Skeletal muscle satellite cell (primary cell): ENCODE results near the gene NCK1.
"Not testable (repeated sequence)": the region's sequence is repeated elsewhere in the genome, so short reads cannot be mapped to it uniquely, and the experiment has no call there.

Experiments used
- H3K27me3 ChIP-seq: 2 replicates; pipeline ENCODE4 v1.7.0; 2013; ENCODE audit warnings: low read length; ENCODE audit not compliant: control insufficient read depth, insufficient read depth
- H3K36me3 ChIP-seq: 2 replicates; pipeline ENCODE4 v1.7.0; 2013; ENCODE audit warnings: mild to moderate bottlenecking, control low read depth, low read length; ENCODE audit not compliant: insufficient read depth
- H3K4me1 ChIP-seq: 2 replicates; pipeline ENCODE4 v1.7.0; 2013; ENCODE audit warnings: low read length; ENCODE audit not compliant: control insufficient read depth, insufficient read depth
- H3K4me2 ChIP-seq: 2 replicates; pipeline ENCODE4 v1.7.0; 2013; ENCODE audit warnings: mild to moderate bottlenecking, low read length
- H3K4me3 ChIP-seq: 2 replicates; pipeline ENCODE4 v1.7.0; 2013; ENCODE audit warnings: low read length
- H3K9ac ChIP-seq: 2 replicates; pipeline ENCODE4 v1.7.0; 2013; ENCODE audit warnings: mild to moderate bottlenecking, low read depth, low read length, moderate library complexity
- H3K9me3 ChIP-seq: replicated peaks from 2 replicates; pipeline ENCODE4 v1.7.0; 2013; ENCODE audit warnings: mild to moderate bottlenecking, control low read depth, low read length

NCK1 gene

GRCh38 chr3:136899622-136900158 is 37.7 kb downstream of the NCK1 start:
- Histone ChIP-seq H3K27me3 (no peaks in the 10 kb centered on the region), H3K9me3 (peaks cover 9% of the 10 kb centered on the region), H3K9ac (no peak overlapping the region), H3K4me1 (no peaks in the 10 kb centered on the region), H3K36me3 (peaks cover 5% of the 10 kb centered on the region), H3K4me2 (no peak overlapping the region), H3K4me3 (no peak overlapping the region)

- not testable (repeated sequence) for H3K9ac ChIP-seq, H3K36me3 ChIP-seq, H3K4me3 ChIP-seq, H3K4me2 ChIP-seq, H3K9me3 ChIP-seq, H3K27me3 ChIP-seq, H3K4me1 ChIP-seq
These were observed 38.7 kb downstream of the NCK1 start for GRCh38 chr3:136900694-136901093.

- H3K36me3 ChIP-seq = peaks cover 5% of the 10 kb centered on the region
- no peaks in the 10 kb centered on the region for H3K27me3 ChIP-seq
- H3K4me2 ChIP-seq = no peak overlapping the region
- no peak overlapping the region for H3K4me3 ChIP-seq
- no peak overlapping the region for H3K9ac ChIP-seq
- peaks cover 9% of the 10 kb centered on the region for H3K9me3 ChIP-seq
- no peaks in the 10 kb centered on the region for H3K4me1 ChIP-seq
These were observed 39.4 kb downstream of the NCK1 start for GRCh38 chr3:136901391-136901790.

DNA sequence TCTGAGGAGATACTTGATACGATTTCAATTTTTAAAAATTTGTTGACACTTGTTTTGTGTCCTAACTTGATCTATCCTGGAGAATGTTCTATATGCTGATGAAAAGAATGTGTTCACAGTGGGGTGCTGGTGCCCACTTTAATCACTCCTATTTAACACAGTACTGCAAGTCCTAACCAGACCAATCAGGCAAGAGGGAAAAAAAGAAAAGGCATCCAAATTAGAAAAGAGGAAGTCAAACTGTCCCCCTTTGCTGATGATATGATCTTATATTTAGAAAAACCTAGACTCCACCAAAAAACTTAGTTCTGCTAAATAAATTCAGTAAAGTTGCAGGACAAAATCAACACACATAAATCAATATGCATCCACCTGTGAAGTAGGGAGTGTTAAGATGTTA is 40.5 kb downstream of the NCK1 start:
- not testable (repeated sequence) for H3K9ac ChIP-seq, H3K4me2 ChIP-seq, H3K4me3 ChIP-seq, H3K9me3 ChIP-seq, H3K4me1 ChIP-seq, H3K27me3 ChIP-seq, H3K36me3 ChIP-seq

GRCh38 chr3:136903899-136904298 is 41.9 kb downstream of the NCK1 start:
- H3K4me3 ChIP-seq = no peak overlapping the region
- H3K4me1 ChIP-seq = no peaks in the 10 kb centered on the region
- no peak overlapping the region for H3K9ac ChIP-seq

DNA sequence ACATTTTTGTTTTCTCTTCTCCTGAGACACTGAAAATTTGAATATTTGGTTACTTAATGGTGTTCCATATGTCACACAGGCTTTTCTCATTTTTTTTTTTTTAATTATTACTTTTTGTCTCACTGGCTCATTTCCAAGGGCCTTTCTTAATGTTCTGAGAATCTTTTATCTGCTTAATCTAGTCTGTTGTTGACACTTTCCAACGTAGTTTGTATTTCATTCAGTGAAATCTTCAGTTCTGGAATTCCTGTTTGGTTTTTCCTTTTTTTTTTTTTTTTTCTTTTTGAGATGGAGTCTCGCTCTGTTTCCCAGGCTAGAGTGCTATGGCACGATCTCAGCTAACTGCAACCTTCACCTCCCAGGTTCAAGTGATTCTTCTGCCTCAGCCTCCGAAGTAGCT is 42.7 kb downstream of the NCK1 start:
- no peaks in the 10 kb centered on the region for H3K4me1 ChIP-seq
- H3K36me3 ChIP-seq = peaks cover 3% of the 10 kb centered on the region
- peaks cover 8% of the 10 kb centered on the region for H3K9me3 ChIP-seq
- no peak overlapping the region for H3K4me2 ChIP-seq
- H3K4me3 ChIP-seq = no peak overlapping the region
- H3K9ac ChIP-seq = no peak overlapping the region
- no peaks in the 10 kb centered on the region for H3K27me3 ChIP-seq

More at GRCh38 chr3:136903899-136904298, 41.9 kb downstream of the NCK1 start:
- Histone ChIP-seq H3K4me2 (no peak overlapping the region), H3K36me3 (peaks cover 5% of the 10 kb centered on the region), H3K27me3 (no peaks in the 10 kb centered on the region), H3K9me3 (peaks cover 9% of the 10 kb centered on the region)

GRCh38 chr3:136905549-136905948 is 43.5 kb downstream of the NCK1 start:
- H3K9ac ChIP-seq = no peak overlapping the region
- H3K36me3 ChIP-seq = no peaks in the 10 kb centered on the region
- no peaks in the 10 kb centered on the region for H3K4me1 ChIP-seq
- no peak overlapping the region for H3K4me3 ChIP-seq
- H3K27me3 ChIP-seq = no peaks in the 10 kb centered on the region
- H3K9me3 ChIP-seq = peaks cover under 1% of the 10 kb centered on the region
- no peak overlapping the region for H3K4me2 ChIP-seq

DNA sequence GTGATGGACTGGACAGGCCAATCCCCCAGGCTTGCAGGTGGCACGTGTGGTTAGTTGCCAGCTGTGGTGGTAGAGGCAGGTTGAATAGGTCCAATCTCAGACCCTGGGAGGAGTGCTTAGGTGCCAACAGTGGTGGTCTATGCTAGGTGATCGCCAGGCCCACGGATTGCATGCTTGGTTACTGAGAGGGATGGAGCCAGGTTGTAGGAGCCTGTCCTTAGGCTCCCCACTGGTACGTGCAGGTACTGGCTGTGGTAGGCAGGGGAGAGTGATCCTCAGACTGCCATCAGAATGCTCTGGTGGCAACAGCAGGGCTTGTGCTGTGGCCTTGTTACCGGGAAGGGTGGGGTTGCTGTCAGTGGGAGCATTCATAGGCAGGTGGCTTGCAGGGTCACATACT is 44.7 kb downstream of the NCK1 start:
- Histone ChIP-seq H3K4me2 (no peak overlapping the region), H3K9ac (no peak overlapping the region), H3K27me3 (no peaks in the 10 kb centered on the region), H3K9me3 (no peaks in the 10 kb centered on the region), H3K4me1 (no peaks in the 10 kb centered on the region), H3K4me3 (no peak overlapping the region), H3K36me3 (no peaks in the 10 kb centered on the region)

DNA sequence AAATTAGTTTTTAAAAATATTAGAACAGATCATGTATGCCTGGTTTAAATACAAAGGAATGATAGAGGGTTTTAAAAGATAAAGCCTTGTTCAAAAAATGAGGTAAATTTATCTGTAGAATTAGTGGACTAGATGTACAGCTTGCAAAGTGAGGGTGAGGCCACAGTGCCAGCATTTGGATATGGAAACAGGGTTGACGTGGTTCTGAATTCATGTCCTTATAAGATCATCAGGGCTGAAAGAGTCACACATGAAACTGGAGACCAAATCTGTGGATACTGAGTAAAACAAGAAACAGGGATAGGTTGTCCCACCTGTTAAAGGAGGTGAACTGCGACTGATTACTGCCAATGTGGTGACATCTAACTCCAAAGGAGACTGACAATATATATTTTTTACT is 46.3 kb downstream of the NCK1 start:
- H3K36me3 ChIP-seq = no peaks in the 10 kb centered on the region
- H3K4me2 ChIP-seq = no peak overlapping the region
- no peak overlapping the region for H3K4me3 ChIP-seq
- H3K9ac ChIP-seq = no peak overlapping the region
- H3K27me3 ChIP-seq = no peaks in the 10 kb centered on the region
- no peaks in the 10 kb centered on the region for H3K9me3 ChIP-seq
- H3K4me1 ChIP-seq = no peaks in the 10 kb centered on the region

- Histone ChIP-seq H3K4me2 (no peak overlapping the region), H3K4me1 (no peaks in the 10 kb centered on the region), H3K27me3 (no peaks in the 10 kb centered on the region), H3K36me3 (no peaks in the 10 kb centered on the region), H3K9ac (no peak overlapping the region), H3K9me3 (no peaks in the 10 kb centered on the region), H3K4me3 (no peak overlapping the region)
These were observed 47.2 kb downstream of the NCK1 start for GRCh38 chr3:136909187-136909586.

- H3K36me3 ChIP-seq = no peaks in the 10 kb centered on the region
- no peak overlapping the region for H3K4me3 ChIP-seq
- no peaks in the 10 kb centered on the region for H3K27me3 ChIP-seq
- H3K4me2 ChIP-seq = no peak overlapping the region
- H3K9ac ChIP-seq = no peak overlapping the region
- no peaks in the 10 kb centered on the region for H3K4me1 ChIP-seq
- no peaks in the 10 kb centered on the region for H3K9me3 ChIP-seq
These were observed 48.7 kb downstream of the NCK1 start for GRCh38 chr3:136910697-136911096.

DNA sequence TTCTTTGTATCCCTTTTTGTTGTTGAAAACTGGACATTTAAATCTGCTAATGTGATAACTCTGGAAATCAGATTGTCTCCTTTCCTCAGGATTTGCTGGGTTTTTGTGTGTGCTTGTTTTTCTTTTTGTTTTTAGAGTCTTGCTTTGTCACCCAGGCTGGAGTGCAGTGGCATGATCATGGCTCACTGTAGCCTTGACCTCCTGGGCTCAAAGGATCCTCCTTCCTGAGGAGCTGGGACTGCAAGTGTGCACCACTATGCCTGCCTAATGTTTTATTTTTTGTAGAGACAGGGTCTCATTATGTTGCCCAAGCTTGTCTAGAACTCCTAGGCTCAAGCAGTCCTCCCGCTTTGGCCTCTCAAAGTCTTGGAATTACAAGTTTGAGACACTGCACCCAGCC is 51.2 kb downstream of the NCK1 start:
- Histone ChIP-seq H3K36me3 (no peaks in the 10 kb centered on the region), H3K4me3 (no peak overlapping the region), H3K9me3 (no peaks in the 10 kb centered on the region), H3K4me2 (no peak overlapping the region), H3K4me1 (no peaks in the 10 kb centered on the region), H3K9ac (no peak overlapping the region), H3K27me3 (no peaks in the 10 kb centered on the region)
